NCI-H2196 (cell line): ENCODE data around the gene HTR1D.
"Not testable (repeated sequence)": the region's sequence is repeated elsewhere in the genome, so short reads cannot be mapped to it uniquely, and the experiment has no call there.

ENCODE experiments used
- DNase-seq: peaks from one replicate; lab custom pipeline; 2025; ENCODE audit not compliant: unreplicated experiment; lab: John Stamatoyannopoulos, UW

HTR1D gene, protein sequence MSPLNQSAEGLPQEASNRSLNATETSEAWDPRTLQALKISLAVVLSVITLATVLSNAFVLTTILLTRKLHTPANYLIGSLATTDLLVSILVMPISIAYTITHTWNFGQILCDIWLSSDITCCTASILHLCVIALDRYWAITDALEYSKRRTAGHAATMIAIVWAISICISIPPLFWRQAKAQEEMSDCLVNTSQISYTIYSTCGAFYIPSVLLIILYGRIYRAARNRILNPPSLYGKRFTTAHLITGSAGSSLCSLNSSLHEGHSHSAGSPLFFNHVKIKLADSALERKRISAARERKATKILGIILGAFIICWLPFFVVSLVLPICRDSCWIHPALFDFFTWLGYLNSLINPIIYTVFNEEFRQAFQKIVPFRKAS

DNA sequence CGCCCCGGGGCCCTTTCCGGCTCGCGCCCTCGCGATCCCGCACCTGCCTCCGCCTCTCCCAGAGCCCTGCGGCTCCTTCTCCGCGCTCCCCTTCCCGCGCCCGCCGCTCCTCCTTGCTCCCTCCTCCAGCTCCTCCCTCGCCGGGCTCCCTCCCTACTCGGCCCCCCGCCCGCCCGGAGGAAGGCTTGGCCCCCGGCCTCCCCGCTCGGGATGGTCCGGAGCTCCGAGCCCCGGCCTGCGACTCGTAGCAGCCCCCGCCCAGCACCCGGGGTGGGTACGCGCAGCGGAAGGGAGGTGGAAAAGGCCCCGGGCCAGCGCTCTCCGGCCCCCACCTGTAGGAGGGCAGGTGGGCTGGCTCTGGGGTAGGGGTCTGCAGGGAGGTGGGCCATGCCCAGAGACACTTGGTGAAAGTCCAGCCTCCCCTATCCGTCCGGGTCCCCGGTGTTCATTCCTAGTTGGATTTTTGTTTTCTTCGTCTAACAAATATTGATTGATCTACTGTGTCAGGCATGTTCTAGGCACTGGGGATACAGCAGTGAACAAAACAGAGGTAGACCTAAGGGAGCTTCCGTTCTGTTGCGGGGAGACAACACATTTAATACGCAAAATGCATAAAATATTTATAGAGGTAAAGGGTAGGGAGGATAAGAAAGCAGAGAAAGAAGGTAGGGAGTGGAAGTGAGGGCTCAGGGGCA lies at the start of gene HTR1D:
Gene HTR1D (minus strand): TSS at position 82 of the 695 bp plus-strand sequence. CDS start 23,283 bp downstream, outside the sequence.
- DNase-seq, result peak; percentile 34

DNA sequence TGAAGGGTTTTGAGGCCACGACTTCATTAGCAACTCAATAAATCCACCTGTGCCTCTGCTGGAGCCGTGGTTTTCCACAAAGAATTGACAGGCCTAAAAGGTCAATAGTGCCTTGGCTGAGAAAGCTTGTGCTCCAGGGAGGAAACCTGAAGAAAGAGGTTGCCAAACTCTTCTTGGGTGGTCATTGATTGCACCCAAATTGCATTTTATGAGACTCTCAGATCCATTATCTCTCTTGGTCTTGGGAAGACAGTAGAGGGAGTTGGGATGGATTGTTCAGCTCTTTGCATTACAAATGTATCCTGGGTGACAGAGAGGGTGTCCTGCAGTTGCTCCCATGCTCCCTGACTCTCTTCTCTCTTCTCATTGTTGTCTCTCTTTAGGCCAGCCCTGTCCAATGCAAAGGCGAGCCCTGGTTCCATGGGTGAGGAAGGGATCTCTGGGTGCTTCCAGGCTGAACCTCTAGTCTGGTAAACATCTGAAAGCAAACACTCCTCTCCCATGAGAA lies 46.1 kb upstream of the HTR1D start:
- no peak for DNase-seq

DNA sequence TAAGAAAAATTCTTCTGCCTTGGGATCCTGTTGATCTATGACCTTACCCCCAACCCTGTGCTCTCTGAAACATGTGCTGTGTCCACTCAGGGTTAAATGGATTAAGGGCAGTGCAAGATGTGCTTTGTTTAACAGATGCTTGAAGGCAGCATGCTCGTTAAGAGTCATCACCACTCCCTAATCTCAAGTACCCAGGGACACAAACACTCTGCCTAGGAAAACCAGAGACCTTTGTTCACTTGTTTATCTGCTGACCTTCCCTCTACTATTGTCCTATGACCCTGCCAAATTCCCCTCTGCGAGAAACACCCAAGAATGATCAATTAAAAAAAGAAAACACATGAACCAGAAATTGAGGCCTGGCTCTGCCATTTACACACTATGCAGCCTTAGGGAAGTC lies 40.8 kb upstream of the HTR1D start:
- not testable (repeated sequence) for DNase-seq

DNA sequence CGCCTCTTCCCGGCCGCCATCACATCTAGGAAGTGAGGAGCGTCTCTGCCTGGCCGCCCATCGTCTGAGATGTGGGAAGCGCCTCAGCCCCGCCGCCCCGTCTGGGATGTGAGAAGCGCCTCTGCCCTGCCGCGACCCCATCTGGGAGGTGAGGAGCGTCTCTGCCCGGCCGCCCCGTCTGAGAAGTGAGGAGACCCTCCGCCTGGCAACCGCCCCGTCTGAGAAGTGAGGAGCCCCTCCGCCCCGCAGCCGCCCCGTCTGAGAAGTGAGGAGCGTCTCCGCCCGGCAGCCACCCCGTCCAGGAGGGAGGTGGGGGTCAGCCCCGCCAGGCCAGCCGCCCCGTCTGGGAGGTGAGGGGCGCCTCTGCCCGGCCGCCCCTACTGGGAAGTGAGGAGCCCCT lies 40.1 kb upstream of the HTR1D start:
- not testable (repeated sequence) for DNase-seq

DNA sequence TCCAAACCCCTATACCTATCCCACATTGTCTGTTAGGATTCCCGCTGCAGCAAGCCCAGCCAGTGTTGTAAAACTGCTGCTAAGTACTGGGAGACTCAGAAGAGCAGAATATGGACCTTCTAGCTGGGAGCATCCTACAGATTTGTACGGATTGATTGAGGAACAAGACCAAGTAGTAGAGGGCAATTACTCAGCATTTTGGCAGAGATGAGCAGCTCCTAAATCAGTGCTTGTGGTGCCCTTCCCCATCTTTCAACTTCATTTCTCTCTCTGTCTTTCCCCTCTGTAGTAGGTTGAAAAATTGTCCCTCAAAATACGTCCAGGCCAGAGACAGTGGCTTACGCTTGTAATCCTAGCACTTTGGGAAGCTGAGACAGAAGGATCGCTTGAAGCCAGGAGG lies 37.3 kb upstream of the HTR1D start:
- DNase-seq, result no peak

DNA sequence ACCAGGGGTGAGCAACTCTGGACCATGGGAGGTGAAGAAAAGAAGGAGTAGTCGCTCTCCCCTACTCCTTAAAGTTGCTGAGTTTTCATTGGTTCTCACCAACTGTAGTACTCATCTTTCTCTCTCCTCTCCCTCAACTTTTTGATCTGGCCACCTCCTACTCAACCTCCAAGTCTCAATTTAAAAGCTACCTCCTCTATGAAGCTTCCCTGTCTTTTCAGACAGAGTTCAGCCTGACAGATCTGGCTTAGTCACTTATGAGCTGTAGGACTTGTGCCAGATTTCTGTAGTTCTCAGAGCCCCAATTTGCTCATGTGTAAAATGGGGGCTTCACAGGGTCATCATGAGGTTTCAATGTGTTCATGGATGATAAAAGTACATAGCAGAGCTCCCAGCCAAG lies 34.5 kb upstream of the HTR1D start:
- DNase-seq, result no peak

DNA sequence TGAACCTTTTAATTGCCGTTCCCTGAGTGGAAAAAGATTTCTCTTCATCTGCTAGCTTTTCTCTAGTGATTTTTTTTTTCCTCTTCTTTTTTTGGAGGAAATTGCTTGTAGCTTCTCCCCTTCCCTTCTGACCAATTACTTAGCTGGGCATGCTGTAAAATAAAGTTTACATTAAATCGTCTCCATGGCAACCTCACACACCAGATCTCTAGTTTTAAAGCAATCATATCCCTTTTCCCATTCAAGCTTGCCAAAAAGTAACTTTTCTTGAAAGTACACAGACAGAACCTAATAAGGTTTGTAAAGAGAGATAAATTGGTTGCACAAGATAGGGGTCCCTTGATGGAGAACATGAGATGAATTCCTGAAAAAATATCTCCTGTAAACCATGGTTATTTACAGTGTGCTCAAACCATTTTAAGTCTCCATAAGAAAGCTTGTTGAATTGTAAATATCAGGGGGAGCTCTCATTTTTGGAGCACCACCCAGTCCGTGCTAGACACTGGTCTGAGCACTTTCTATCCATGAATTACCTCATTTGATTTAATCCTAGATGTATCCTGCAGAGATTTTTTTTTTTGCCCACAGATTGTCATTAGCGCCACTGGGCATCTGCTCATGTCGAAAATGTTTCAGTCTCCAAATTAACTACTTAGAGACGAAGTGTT lies 32.6 kb upstream of the HTR1D start:
- no peak for DNase-seq

DNA sequence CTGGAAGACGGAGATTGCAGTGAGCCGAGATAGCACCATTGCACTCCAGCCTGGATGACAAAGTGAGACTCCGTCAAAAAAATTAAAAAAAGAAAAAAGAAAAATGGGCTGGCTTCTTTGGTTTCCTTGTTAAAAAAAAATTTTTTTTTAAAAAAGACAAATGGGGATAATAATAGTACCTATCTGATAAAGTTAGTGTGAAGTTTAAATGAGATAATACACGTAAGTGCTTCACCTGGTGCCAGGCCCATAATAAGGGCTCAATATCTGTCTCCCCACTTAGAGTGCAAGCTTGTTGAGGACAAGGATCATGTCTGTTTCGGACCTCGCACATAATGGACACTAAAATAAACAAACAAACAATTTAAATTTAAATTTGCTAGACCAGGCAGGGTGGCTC lies 30.0 kb upstream of the HTR1D start:
- no peak for DNase-seq

DNA sequence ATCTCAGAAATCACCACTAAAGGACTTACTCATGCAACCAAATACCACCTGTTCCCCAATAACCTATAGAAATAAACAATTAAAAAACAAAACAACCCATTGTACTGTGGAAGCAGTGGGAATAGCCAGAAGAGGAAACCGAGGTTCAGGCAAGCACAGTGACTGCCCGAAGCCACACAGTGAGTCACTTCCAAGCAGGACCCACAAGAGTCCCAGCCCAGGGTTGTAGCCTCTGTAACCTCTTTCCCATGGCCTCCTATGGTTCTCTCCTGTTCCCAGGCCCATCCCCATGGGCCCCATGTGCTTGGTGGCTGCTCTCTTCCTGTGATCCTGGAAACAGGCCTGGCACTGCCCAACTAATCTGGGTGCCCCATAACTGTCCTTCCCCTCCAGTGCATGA lies 29.0 kb upstream of the HTR1D start:
- no peak for DNase-seq

DNA sequence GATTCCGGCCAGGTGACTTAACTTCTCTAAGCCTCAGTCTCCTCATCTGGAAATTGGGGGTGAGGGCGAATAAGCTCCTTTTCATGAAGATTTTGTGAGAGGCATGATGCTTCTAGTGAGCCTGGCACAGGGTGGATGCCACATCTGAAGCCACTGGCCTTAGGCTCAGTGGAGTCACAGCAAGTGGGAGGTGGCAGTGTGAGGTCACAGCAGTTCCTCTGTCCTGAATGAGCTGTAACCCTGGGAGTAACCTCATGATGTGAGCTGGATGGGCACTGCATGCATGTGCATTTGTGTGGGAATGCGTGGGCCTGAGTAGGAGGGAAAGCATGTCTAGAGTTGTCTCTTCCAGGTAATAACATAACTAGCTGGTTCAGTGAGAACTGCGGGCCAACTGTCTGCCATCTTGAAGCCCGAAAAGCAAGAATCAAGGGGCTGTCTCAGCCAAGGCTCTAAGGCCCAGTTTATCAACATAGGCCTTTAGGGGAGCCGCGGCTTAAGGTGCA lies 27.0 kb upstream of the HTR1D start:
- no peak for DNase-seq

DNA sequence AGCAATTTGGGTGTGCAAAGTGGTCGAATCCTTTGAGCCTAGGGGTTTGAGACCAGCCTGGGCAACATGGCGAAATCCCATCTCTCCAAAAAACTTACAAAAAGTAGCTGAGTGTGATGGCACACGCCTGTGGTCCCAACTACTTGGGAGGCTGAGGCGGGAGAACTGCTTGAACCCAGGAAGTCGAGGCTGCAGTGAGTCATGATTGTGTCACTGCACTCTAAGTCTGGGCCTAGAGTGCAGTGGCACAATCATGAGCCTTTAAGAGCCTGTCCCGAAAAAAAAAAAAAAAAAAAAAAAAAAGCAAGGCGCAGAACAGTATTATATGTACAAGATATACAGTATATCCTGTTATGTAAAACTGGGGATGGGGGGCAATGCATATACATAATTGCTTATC lies 25.1 kb upstream of the HTR1D start:
- DNase-seq, result no peak

DNA sequence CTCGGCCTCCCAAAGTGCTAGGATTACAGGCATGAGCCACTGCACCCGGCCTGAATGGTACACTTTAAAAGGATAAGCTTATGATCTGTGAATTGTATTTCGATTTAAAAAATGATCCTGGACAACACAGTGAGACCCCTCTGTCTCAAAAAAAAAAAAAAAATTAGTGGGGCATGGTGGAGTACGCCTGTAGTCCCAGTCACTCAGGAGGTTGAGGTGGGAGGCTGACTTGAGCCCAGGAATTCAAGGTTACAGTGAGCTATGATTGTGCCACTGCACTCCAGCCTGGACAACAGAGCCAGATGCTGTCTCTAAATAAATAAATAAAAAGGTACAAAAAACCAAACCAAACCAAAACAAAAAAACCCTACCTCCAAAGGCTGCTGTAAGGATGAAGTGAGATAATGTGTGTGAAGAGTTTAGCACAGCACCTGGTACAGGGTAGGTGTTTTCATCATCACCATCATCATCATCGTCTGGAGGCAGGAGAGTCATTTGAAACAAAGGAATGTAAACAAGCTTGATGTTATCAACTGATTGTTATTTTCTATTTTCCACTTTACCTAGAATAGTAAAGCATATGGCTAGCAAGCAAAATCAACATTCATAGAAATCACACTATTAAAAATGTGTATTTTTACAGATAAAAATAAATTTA lies 22.5 kb upstream of the HTR1D start:
- no peak for DNase-seq

DNA sequence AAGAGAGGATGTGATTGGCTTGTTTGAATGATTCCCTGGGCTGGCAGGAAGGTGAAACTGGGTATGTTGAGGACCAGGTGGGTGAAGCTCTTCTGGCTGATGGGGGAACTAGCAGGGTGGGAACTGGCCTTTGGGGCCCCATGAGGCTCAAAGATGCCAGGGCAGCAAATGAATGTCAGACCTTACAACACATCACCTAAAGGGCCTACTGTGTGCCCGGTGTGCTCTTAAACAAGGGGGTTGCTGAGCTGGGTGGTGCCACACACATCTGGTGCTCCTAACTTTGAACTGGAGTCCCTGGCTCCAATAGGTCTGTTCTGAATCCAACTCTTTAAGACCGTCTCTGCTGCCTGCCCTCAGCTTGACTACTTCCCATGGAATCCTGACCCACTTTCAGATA lies 21.3 kb upstream of the HTR1D start:
- no peak for DNase-seq

DNA sequence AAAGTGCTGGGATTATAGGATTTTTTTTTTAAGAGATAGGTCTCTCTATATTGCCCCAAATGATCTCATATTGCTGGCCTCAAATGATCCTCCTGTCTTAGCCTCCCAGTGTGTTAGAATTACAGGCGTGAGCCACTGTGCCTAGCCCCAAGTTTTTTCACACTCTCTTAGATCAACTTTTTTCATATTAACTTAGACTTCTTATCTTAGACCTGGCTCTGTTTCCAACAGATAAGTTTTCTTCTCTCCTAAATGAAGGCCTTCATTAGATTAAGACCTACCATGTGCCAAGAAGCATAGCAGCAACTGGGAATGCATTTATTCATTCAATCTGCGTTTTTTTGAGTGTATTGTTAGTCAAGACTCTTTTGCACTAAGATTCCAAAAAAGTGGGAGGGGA lies 20.2 kb upstream of the HTR1D start:
- DNase-seq, result no peak

DNA sequence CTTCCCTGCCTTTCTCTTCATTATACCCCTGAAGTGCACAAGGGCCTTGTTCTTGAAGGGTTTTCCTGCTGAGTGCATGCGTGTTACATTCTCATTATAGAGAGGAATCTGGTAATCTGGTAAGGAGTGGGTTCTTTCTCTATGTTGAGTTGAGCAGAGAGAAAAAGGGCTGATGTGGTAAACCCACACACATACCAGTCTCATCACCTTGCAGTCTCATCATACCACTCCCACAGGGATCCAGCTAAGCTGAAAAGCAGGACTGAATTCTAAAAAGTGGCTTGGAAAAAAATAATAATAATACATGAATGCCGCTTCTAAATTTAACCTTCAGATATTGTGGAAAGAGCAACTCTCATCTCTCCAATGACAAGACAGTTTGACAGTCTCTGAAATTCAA lies 10.5 kb upstream of the HTR1D start:
- no peak for DNase-seq

DNA sequence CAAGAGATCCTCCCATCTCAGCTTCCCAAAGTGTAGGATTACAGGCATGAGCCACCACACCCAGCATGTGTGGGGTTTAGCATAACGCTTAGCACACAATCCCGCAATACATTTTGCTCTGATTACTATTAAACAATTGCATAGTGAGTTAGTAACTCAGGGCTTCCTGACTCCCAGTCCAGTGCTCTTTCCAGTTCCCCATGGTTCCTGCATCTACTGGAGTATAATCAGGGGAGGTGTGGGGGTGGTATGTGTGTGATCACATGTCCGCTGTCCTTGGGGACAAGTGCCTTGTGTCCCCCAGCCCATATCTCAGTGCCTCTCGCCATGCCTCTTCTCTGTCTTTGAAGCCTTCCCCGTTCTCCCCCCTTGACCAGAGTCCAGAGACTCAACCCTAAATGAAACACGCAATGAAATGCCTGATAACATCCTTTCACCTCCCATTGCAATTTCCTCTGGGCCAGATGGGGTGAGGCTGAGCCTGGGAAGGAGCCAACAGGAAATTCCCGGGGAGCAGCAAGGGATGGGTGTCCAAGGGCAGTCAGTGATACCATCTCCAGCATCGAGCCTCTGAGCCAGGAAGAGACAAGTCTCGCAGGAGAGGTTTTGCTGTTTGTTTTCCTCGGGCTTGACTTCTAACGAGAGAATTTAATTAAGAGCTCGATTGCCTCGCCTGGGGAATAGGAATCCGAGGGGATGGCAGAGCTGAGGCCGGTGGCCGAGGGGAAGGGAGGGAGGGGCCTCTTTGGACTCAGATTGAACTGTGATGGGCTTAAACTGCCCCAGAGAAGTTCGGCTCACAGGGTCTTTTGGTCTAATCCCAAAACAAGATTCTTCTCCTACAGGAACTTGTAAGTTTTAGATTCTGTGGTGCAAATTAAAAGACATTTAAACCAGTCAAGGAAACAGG lies 7.7 kb upstream of the HTR1D start:
- no peak for DNase-seq

DNA sequence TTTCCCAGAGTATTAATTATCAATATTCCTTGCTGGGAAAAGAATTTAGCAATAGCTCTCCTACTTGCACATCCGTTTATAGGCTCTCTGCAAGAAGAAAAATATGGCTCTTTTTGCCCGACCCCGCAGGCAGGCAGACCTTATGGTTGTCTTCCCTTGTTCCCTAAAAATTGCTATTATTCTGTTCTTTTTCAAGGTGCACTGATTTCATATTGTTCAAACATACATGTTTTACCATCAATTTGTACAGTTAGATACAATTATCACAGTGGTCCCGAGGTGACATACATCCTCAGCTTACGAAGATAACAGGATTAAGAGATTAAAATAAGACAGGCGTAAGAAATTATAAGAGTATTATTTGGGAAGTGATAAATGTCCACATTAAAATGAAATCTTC lies 6.7 kb upstream of the HTR1D start:
- not testable (repeated sequence) for DNase-seq

DNA sequence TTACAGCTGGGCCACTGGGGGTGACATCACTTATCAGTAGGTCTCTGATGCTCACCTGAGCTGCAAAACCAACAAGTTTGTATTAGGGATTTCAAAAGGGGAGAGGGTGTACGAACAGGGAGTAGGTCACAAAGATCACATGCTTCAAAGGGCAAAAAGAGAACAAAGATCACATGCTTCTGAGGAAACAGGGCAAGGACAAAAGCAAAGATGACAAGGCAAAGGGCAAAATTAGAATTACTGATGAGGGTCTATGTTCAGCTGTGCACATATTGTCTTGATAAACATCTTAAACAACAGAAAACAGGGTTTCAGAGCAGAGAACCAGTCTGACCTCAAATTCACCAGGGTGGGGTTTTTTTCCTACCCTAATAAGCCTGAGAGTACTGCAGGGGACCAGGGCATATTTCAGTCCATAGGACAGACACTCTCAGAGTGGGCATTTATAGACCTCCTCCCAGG lies 6.2 kb upstream of the HTR1D start:
- not testable (repeated sequence) for DNase-seq

DNA sequence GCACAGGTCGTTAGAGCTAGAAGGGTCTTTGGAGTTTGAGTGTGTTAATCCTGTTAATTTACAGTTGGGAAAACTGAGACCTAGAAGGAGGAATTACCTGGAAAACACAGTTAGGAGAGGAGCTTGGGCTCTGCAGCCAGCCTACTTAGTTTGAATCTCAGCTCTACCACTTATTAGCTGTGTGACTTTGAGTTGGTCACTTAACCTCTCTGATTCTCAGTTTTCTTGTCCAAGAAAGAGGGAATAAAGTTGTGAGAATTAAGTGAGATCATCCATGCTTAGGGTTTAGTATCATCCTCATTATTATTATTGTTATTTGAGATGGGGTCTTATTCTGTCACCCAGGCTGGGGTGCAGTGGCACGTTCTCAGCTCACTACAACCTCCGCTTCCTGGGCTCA lies 5.4 kb upstream of the HTR1D start:
- DNase-seq, result no peak

DNA sequence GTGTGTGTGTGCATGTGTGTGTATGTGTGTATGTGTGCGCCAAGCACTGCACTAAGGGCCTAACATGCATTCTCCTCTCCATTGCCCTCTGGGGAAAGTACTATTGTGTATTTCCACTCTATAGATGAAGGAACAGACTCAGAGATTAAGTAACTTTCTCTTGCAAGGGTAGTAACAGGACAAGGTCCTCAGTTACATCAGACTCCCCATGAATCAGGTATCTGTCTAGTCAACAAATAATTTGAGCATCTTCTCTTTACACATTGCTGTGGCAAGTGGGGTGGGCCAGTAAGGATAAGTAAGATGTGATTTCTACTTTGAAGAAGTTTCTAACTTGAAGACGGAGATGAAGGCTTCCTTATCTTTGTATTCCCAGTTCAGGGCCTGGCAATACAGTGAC lies 5.0 kb upstream of the HTR1D start:
- DNase-seq, result no peak
